ENCODE data around the gene THUMPD2. TPM values are rescaled to one million over a fixed set of nuclear protein-coding genes. Genes with fewer than 3 reads are reported as not detected.

The THUMPD2 gene
- total RNA-seq, 4 donors from 2014 or later, result 3.8 to 25.1 (median 15.8) TPM

DNA sequence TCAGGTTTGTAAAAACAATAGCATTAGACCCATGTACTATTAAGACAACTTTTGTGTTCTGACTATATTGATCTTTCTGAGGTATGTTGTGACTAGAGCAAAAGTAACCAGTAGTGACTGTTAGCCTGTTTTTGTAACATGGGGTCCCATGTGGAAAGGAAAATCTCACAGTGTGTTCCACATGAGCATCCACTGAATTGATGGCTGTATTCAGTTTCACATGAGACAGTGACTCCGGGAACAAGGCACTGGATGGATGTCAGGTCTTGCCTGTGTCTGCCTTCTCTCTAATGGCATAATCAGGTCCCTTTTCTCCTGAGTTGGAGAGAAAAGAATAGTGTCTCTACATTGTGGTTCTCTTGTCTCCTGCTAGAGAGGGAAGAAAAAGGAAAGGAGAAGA, 85.8 kb downstream of the THUMPD2 start:
- TF ChIP-seq, protein P1, sequence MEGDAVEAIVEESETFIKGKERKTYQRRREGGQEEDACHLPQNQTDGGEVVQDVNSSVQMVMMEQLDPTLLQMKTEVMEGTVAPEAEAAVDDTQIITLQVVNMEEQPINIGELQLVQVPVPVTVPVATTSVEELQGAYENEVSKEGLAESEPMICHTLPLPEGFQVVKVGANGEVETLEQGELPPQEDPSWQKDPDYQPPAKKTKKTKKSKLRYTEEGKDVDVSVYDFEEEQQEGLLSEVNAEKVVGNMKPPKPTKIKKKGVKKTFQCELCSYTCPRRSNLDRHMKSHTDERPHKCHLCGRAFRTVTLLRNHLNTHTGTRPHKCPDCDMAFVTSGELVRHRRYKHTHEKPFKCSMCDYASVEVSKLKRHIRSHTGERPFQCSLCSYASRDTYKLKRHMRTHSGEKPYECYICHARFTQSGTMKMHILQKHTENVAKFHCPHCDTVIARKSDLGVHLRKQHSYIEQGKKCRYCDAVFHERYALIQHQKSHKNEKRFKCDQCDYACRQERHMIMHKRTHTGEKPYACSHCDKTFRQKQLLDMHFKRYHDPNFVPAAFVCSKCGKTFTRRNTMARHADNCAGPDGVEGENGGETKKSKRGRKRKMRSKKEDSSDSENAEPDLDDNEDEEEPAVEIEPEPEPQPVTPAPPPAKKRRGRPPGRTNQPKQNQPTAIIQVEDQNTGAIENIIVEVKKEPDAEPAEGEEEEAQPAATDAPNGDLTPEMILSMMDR (IDR thresholded peaks at IDR 0.05), result no peak
- TF ChIP-seq POLR2A (IDR thresholded peaks at IDR 0.05), result no peak
- intact Hi-C loops (cut with DNase I; ENCODE audit: low total_unique reads), result no loop called here

DNA sequence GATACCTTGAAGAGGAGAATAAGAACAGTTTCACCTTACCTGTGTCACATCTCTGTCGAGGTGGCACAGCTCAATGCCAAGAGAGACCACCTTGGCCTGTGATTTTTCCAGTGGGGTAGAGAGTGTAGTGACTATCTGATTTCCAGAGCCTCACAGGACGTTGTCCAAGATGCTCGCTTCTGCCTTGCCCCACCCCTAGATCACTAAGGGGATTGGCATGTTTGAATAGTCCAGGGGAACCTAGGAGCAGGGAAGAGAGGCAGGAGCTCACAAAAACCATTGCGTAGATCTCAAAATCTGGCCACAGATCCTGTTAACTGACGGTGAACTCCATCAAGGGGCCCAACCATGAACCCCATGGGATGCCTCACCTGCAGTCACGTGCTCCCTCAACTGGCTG, 89.2 kb downstream of the THUMPD2 start:
- TF ChIP-seq POLR2A (IDR thresholded peaks at IDR 0.05), result no peak
- TF ChIP-seq, protein P1 (IDR thresholded peaks at IDR 0.05), result no peak
- no peak overlapping the region for H3K27ac ChIP-seq
- H3K4me3 ChIP-seq, result no peak overlapping the region
- no peak for DNase-seq
- no peaks in the 10 kb centered on the region for H3K27me3 ChIP-seq
- intact Hi-C loops (cut with DNase I; ENCODE audit: low total_unique reads), result no loop called here
- H3K36me3 ChIP-seq, result no peaks in the 10 kb centered on the region
- no peaks in the 10 kb centered on the region for H3K9me3 ChIP-seq
- no peaks in the 10 kb centered on the region for H3K4me1 ChIP-seq

More for the DNA sequence above, 85.8 kb downstream of the THUMPD2 start:
- H3K4me3 ChIP-seq, result no peak overlapping the region
- no peaks in the 10 kb centered on the region for H3K4me1 ChIP-seq
- no peaks in the 10 kb centered on the region for H3K27me3 ChIP-seq
- no peak for DNase-seq
- no peaks in the 10 kb centered on the region for H3K36me3 ChIP-seq
- no peak overlapping the region for H3K27ac ChIP-seq
- H3K9me3 ChIP-seq, result no peaks in the 10 kb centered on the region

DNA sequence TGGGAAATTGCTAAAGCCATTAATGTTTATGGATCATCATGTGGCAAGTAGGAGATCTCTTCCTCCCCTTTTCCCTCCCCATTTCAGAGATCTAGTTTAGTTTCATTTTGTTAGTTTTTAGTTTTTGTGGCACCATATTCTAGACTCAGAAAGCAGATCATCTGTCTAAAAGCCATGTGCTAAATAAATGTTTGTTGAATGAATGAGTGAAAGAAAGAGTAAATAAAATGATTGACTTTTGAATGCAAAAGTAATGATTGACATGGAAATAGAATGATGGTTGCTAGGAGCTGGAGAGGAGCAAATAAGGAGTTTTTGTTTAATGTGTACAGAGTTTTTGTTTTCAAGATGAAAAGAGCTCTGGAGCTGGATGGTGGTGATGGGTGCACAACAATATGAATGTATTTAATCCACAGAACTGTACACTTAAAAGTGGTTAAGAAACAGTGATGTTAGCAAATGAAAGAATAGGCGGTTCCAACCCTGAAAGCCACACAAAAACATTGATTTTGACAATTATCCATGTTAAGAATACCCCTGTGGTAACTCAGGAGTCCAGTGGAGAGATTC, 89.7 kb downstream of the THUMPD2 start:
- H3K36me3 ChIP-seq, result no peaks in the 10 kb centered on the region
- H3K9me3 ChIP-seq, result no peaks in the 10 kb centered on the region
- no peaks in the 10 kb centered on the region for H3K4me1 ChIP-seq
- no peak for TF ChIP-seq POLR2A (IDR thresholded peaks at IDR 0.05)
- TF ChIP-seq, protein P1 (IDR thresholded peaks at IDR 0.05), result no peak
- DNase-seq, result no peak
- H3K27me3 ChIP-seq, result no peaks in the 10 kb centered on the region
- H3K27ac ChIP-seq, result no peak overlapping the region
- H3K4me3 ChIP-seq, result no peak overlapping the region
- intact Hi-C loops (cut with DNase I; ENCODE audit: low total_unique reads), result no loop called here

DNA sequence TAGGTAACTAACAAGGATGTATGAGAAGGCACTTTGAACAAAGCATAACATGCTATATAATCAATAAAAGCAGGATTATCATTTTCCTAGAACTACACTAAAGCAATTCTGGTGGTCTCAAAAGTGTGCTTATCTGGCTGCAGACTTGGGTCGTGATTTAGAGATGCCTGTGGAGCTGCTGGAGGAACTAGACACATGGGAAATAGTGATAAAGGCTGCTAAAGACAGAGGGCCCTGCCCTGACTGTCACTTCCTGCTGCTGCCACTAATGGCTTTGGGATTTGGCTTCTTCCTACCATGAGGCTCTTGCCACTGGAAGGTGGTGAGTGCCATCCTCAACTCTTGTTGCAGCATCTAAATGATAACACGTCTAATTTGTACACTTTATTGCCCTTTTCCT, 90.9 kb downstream of the THUMPD2 start:
- no peaks in the 10 kb centered on the region for H3K27me3 ChIP-seq

DNA sequence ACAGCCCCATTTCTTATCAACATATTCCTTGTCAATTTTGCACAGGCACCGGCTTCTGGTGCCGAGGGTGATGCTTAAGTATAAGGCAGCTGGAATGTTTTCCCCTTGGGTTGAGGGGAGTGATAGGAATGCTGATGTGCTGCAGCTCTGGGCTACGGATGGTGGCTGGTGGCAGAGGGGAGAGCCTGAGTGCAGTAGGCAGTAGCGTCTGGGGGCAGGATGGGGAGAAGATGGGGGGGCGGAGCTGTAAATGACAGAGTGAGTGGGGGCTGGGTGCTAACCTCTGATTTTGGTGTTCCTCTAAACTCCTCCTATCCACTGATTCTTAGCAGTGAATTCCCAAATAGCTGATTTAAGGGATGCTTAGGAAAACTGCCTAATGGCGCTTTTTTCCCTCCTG, 92.6 kb downstream of the THUMPD2 start:
- TF ChIP-seq POLR2A (IDR thresholded peaks at IDR 0.05), result no peak
- TF ChIP-seq, protein P1 (IDR thresholded peaks at IDR 0.05), result no peak
- H3K4me3 ChIP-seq, result no peak overlapping the region
- intact Hi-C loops (cut with DNase I; ENCODE audit: low total_unique reads), result no loop called here
- H3K27me3 ChIP-seq, result no peaks in the 10 kb centered on the region
- H3K4me1 ChIP-seq, result no peaks in the 10 kb centered on the region
- no peaks in the 10 kb centered on the region for H3K9me3 ChIP-seq
- H3K27ac ChIP-seq, result no peak overlapping the region
- DNase-seq, result no peak
- no peaks in the 10 kb centered on the region for H3K36me3 ChIP-seq

More for the DNA sequence above, 90.9 kb downstream of the THUMPD2 start:
- H3K4me1 ChIP-seq, result no peaks in the 10 kb centered on the region
- TF ChIP-seq, protein P1 (IDR thresholded peaks at IDR 0.05), result no peak
- no peak for TF ChIP-seq POLR2A (IDR thresholded peaks at IDR 0.05)
- H3K9me3 ChIP-seq, result no peaks in the 10 kb centered on the region
- intact Hi-C loops (cut with DNase I; ENCODE audit: low total_unique reads), result no loop called here
- H3K27ac ChIP-seq, result no peak overlapping the region
- no peak overlapping the region for H3K4me3 ChIP-seq
- no peaks in the 10 kb centered on the region for H3K36me3 ChIP-seq
- DNase-seq, result no peak

Other genes with a start within 250 kb of the THUMPD2 start
- 1 to 10 TPM in 2 of 4 donors, not detected in 2; 3.1 to 3.9 TPM for gene TMEM178A, start 113.3 kb downstream of the THUMPD2 start, total RNA-seq